ENCODE data around the gene MST1R.
A peak's percentile ranks its signal among the peaks of the same experiment; 100 is the strongest.

MST1R gene

GRCh38 chr3:49865198-49865784 lies 38.4 kb downstream of the MST1R start:
- TF ChIP-seq ZFX (IDR thresholded peaks at IDR 0.05; ENCODE audit: borderline replicate concordance) (no peak), CTCF (IDR thresholded peaks at IDR 0.05) (no peak)
- no peak overlapping the region for H3K27ac ChIP-seq

GRCh38 chr3:49864505-49864904 lies 39.2 kb downstream of the MST1R start:
- H3K27ac ChIP-seq = no peak overlapping the region
- TF ChIP-seq CTCF (IDR thresholded peaks at IDR 0.05) (no peak), ZFX (IDR thresholded peaks at IDR 0.05; ENCODE audit: borderline replicate concordance) (no peak)

DNA sequence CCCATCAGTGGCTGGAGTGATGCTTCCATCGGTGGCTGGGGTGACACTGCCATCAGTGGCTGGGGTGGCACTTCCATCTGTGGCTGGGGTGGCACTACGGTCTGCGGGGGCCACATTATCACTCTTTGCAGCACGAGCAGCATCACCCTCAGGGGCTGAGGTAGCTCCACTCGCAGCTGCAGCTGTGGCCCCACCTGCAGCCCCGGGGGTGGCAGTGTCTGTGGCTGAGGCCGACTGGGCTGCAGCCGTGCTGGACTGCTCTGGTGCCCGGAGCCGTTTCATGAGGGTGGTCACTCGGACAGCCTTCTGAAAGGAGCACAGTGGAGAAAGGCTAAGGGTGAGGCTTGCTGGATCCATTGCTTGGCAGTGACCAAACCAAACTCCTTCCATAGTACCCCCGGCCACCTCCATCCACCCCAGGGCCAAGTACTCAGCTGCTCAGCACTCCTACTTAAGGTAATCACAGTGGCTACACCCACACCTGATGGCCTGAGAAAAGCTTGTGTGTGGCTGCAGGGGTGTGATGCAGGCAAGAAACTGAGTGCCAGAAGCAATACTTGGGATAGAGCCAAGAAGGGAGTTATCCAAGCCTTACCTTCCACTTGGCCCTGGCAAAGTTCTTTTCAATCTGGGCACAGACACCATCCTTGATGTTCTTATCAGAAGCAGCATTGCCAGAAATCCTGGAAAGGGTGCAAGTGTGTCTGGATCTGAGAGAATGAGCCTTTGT lies 43.9 kb downstream of the MST1R start:
- no peak overlapping the region for H3K27ac ChIP-seq
- TF ChIP-seq ZFX (IDR thresholded peaks at IDR 0.05; ENCODE audit: borderline replicate concordance) (no peak), CTCF (IDR thresholded peaks at IDR 0.05) (no peak)

- TF ChIP-seq CTCF (IDR thresholded peaks at IDR 0.05) = peak; percentile 5; the same call in 1 of the 2 replicates
- no peak for TF ChIP-seq ZFX (IDR thresholded peaks at IDR 0.05; ENCODE audit: borderline replicate concordance)
- peak within 1 kb of the TSS; percentile 54 for H3K27ac ChIP-seq
Observed at GRCh38 chr3:49856181-49857005, 47.3 kb downstream of the MST1R start, which contains the start of gene TRAIP. Gene TRAIP, minus strand, starts transcription at chr3:49856564. Its CDS starts 111 bp downstream, at chr3:49856453.

- TF ChIP-seq ZFX (IDR thresholded peaks at IDR 0.05; ENCODE audit: borderline replicate concordance) (no peak), CTCF (IDR thresholded peaks at IDR 0.05) (no peak)
Observed at GRCh38 chr3:49855662-49856061, 48.0 kb downstream of the MST1R start.

DNA sequence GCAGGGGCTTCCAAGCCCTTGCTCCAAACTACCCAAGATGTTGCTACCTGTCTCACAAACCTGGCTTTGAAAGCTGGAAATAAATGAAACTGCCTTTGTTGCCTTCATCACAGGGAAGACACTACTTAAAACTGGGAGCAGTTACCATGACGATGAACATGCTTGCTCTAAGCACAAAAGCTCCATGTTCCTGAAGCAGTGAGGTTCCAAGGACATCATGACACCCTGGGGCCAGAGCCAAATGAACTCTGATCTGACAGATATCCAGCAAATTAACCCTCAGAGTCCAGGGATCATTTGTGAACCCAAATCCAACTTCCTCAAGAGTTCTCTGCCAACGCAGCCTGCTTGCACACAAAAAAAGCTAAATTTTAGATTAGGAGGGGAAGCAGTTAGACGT lies 58.0 kb downstream of the MST1R start:
- TF ChIP-seq CTCF (IDR thresholded peaks at IDR 0.05) (no peak), ZFX (IDR thresholded peaks at IDR 0.05; ENCODE audit: borderline replicate concordance) (no peak)
- no peak overlapping the region for H3K27ac ChIP-seq

More at GRCh38 chr3:49855662-49856061, 48.0 kb downstream of the MST1R start:
- H3K27ac ChIP-seq = peak overlapping the region; percentile 54
